ENCODE measurements around the gene TTC36. TPM values are rescaled to one million over a fixed set of nuclear protein-coding genes. Genes with fewer than 3 reads are reported as not detected.
"Not testable (repeated sequence)": the region's sequence is repeated elsewhere in the genome, so short reads cannot be mapped to it uniquely, and the experiment has no call there.

The TTC36 gene
- total RNA-seq, 2 donors from 2014 or later: 3.1 to 7.7 TPM

GRCh38 chr11:118572061-118572980, 45.0 kb downstream of the TTC36 start, which contains the start of gene ARCN1:
Gene ARCN1, plus strand, starts transcription at chr11:118572409. Its CDS starts 139 bp downstream, at chr11:118572548.
- intact Hi-C loops (cut with DNase I): no loop called here

GRCh38 chr11:118572981-118573550, 45.8 kb downstream of the TTC36 start:
- intact Hi-C loops (cut with DNase I): no loop called here
- no peaks in the 10 kb centered on the region for H3K4me1 ChIP-seq (replicated peaks)
- peak overlapping the region; percentile 91 to 92 for H3K4me3 ChIP-seq
- H3K36me3 ChIP-seq: no peaks in the 10 kb centered on the region
- H3K9me3 ChIP-seq: no peaks in the 10 kb centered on the region
- H3K27ac ChIP-seq: peak overlapping the region; percentile 97 to 99
- TF ChIP-seq CTCF (IDR thresholded peaks at IDR 0.05) (no peak), POLR2A (IDR thresholded peaks at IDR 0.05) (no peak), POLR2AphosphoS5 (IDR thresholded peaks at IDR 0.05) (peak; percentile 17)
- DNase-seq (ENCODE audit: low spot score): peak; percentile 11
- no peaks in the 10 kb centered on the region for H3K27me3 ChIP-seq (replicated peaks; ENCODE audit: insufficient read depth)
- WGBS: 3% methylated on average over 10 of the region's 10 CpGs

More at GRCh38 chr11:118572061-118572980, 45.0 kb downstream of the TTC36 start, which contains the start of gene ARCN1:
- Histone ChIP-seq H3K9me3 (no peaks in the 10 kb centered on the region), H3K4me3 (peak within 1 kb of the TSS; percentile 91 to 92), H3K27me3 (replicated peaks; ENCODE audit: insufficient read depth) (no peaks in the 10 kb centered on the region), H3K27ac (peak within 1 kb of the TSS; percentile 97 to 99), H3K36me3 (no peaks in the 10 kb centered on the region), H3K4me1 (replicated peaks) (no peaks in the 10 kb centered on the region)
- under 1% methylated on average over 54 of the region's 55 CpGs for WGBS
- peak; percentile 57 for TF ChIP-seq POLR2AphosphoS5 (IDR thresholded peaks at IDR 0.05)
- no peak for TF ChIP-seq CTCF (IDR thresholded peaks at IDR 0.05)
- peak; percentile 43 for TF ChIP-seq POLR2A (IDR thresholded peaks at IDR 0.05)
- peak; percentile 64 for DNase-seq (ENCODE audit: low spot score)

DNA sequence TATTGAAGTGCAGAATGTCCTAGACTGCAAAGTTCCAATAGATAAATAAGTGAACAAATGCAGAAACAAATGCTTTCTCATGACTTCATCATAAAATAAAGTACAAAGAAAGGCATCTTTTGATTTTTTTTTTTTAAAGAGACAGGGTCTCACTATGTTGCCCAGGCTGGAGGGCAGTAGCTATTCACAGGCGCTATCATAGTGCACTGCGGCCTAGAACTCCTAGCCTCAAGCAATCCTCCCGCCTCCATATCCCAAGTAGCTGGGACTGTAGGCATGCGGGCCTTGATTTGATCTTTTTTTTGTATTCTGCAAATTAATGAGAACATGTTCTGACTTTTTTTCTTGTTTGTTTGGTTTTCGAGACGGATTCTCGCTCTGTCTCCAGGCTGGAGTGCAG, 47.4 kb downstream of the TTC36 start:
- Histone ChIP-seq H3K9me3 (no peaks in the 10 kb centered on the region), H3K27ac (no peak overlapping the region), H3K4me3 (peak overlapping the region in 1 of 2 donors; percentile 12), H3K36me3 (no peaks in the 10 kb centered on the region), H3K4me1 (replicated peaks) (no peaks in the 10 kb centered on the region), H3K27me3 (replicated peaks; ENCODE audit: insufficient read depth) (no peaks in the 10 kb centered on the region)
- intact Hi-C loops (cut with DNase I): no loop called here
- DNase-seq (ENCODE audit: low spot score): no peak
- WGBS: 61% methylated on average over 7 of the region's 7 CpGs
- TF ChIP-seq POLR2AphosphoS5 (IDR thresholded peaks at IDR 0.05) (no peak), CTCF (IDR thresholded peaks at IDR 0.05) (no peak), POLR2A (IDR thresholded peaks at IDR 0.05) (no peak)

DNA sequence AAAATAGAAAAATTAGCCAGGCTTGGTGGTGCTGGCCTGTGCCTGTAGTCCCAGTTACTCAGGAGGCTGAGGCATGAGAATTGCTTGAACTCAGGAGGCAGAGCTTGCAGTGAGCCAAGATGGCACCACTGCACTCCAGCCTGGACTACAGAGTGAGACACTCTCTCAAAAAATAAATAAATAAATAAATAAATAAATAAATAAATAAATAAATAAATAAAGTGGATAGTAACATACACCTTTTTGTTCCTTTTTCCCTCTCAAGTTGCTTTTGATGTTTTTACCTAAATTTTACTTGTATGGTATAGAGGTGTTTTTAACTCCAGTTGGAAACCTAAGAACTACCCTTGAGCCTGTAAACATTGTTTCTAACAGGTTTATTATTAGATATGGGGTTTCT, 50.7 kb downstream of the TTC36 start:
- intact Hi-C loops (cut with DNase I); H3K27ac ChIP-seq: not testable (repeated sequence)

More for the DNA sequence above, 50.7 kb downstream of the TTC36 start:
- H3K36me3 ChIP-seq; H3K4me1 ChIP-seq (replicated peaks); H3K27me3 ChIP-seq (replicated peaks; ENCODE audit: insufficient read depth); H3K4me3 ChIP-seq; H3K9me3 ChIP-seq; DNase-seq (ENCODE audit: low spot score): not testable (repeated sequence)

Other genes with a start within 250 kb of the TTC36 start
- gene CD3E, start 222.7 kb upstream of the TTC36 start, total RNA-seq: 1 to 10 TPM; 2.8 to 4.6 TPM
- gene CD3D, start 184.8 kb upstream of the TTC36 start, total RNA-seq: 1 to 10 TPM in 1 of 2 donors, under 1 TPM in 1; 0.55 to 4.4 TPM
- 1 to 10 TPM; 1.2 to 1.7 TPM for gene CD3G, start 183.1 kb upstream of the TTC36 start, total RNA-seq
- 10 to 100 TPM; 50.2 to 57.9 TPM for gene UBE4A, start 167.9 kb upstream of the TTC36 start, total RNA-seq
- gene ATP5MG, start 125.9 kb upstream of the TTC36 start, total RNA-seq: 10 to 100 TPM; 32.9 to 66.4 TPM
- 10 to 100 TPM; 82.6 to 89.0 TPM for gene KMT2A, start 91.0 kb upstream of the TTC36 start, total RNA-seq
- gene TMEM25, start 3.7 kb downstream of the TTC36 start, total RNA-seq: 10 to 100 TPM; 52.4 to 64.2 TPM
- gene IFT46, start 38.5 kb downstream of the TTC36 start, total RNA-seq: 10 to 100 TPM; 38.9 to 48.4 TPM
- gene ARCN1, start 44.9 kb downstream of the TTC36 start, total RNA-seq: 100 to 1,000 TPM; 108 to 132 TPM
- 100 to 1,000 TPM in 1 of 2 donors, 10 to 100 TPM in 1; 74.5 to 113 TPM for gene PHLDB1, start 80.1 kb downstream of the TTC36 start, total RNA-seq
- gene TREH, start 152.2 kb downstream of the TTC36 start, total RNA-seq: 1 to 10 TPM in 1 of 2 donors, not detected in 1; 2.4 TPM